Activated T-cell treated with anti-CD3 and anti-CD28 coated beads, Interleukin-2, amount 50 U/mL, for 1 hour (primary cell): ENCODE measurements around the gene DST.
"Not testable (repeated sequence)": the region's sequence is repeated elsewhere in the genome, so short reads cannot be mapped to it uniquely, and the experiment has no call there.

Source experiments
- DNase-seq: peaks from one replicate; pipeline ENCODE4 v3.0.0-alpha.2; 2020

DST gene

DNA sequence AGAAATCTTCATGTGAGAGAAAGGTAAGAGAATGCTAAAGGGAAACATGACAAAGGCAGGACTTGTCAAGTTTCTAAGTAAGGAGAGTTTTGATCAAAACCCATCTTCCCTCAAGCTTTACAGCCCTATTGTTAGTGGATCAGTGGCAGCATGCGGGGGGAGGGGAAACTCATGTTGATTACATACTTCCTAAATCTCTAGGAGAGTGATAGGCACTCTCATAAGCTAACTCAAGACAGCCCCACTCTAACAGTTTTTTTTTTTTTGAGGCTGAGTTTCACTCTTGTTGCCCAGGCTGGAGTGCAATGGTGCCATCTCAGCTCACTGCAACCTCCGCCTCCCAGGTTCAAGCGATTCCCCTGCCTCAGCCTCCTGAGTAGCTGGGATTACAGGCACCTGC is 18.6 kb upstream of the DST start:
- not testable (repeated sequence) for DNase-seq

DNA sequence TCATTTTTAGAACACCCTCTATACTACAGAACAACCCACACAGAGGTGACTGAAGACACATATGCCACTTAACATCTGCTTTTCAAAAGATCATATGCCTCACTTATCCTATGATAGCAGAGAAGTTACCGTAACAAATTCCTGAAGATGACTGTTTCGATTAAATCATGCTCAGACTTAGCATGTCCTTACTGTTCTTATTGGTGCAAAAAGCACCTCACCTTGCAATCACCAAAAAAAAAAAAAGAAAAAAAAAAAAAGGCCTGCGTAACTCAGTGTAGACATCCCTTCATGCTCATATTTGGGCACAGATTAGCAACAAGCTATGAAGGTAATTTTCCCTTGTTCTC is 17.7 kb upstream of the DST start:
- DNase-seq: no peak

DNA sequence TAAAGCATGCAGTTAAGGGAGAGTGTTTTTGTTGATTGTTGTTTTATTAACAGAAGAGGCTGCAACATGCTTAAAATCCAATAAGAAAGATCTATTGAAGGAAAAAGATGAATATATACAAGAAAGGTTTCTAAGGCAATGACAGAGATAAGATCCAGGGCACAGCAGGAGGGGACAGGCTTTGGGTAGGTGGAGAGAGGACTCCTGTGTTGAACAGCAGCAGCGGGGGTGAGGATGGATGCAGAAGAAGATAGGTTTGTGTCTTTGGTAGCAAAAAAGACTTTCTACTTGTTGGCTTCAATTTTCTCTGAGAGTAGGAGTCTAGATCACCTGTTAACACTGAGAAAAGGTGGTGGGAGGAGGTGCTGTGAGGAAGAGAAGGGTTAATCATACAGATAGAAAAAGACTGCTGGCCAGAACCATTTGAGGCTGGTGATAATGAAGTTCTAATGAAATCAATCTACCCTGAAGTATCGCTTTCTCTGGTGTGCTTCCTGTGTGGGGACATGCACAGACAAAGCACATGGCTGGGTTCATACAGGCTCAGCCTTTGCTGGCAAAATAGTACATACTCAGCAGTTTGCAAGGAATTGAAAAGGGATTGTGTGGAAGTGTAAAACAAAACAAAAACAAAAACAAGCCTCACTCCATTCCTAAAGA is 17.2 kb upstream of the DST start:
- DNase-seq: no peak

DNA sequence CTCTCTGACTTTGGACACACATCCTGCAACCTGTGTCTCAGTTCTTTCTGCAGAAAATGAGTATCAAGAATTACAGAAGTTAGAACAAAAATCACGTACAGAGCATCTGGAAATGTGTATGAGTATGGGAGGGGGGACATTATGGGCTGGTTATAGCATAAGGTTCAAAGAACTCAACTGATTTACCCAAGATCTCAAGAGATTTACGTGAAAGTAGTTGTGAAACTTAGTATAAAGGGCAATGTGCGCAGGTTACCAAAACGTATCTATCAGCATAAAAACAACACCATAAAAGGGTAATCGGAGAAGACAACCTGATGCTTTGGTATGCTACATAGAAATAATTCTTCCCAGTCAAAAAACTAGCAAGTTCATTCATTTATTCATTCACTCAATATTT is 15.6 kb upstream of the DST start:
- no peak for DNase-seq

- no peak for DNase-seq
These were observed 14.7 kb upstream of the DST start for GRCh38 chr6:56657354-56657753.

- no peak for DNase-seq
These were observed 13.8 kb upstream of the DST start for GRCh38 chr6:56656466-56656865.

GRCh38 chr6:56655996-56656395 is 13.3 kb upstream of the DST start:
- DNase-seq: no peak

GRCh38 chr6:56655249-56655648 is 12.6 kb upstream of the DST start:
- no peak for DNase-seq

DNA sequence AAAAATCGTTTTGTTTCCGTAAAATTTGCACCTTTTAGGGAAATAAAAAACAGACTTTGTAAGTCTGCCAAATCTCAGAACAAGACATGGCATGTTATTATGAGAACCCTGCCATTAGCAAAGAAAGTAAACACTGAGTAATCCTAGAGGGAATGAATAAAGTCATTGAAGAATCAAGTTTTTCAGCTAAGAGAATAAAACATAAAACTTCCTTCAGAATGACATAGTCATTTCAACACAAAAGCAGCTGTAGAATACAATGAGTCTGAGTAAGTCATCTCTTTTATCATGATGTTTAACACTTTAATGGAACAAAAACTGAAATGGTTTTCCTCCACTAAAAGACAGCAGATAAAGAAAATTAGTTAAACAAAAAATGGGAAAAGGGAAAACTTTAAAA is 10.3 kb upstream of the DST start:
- DNase-seq: no peak

DNA sequence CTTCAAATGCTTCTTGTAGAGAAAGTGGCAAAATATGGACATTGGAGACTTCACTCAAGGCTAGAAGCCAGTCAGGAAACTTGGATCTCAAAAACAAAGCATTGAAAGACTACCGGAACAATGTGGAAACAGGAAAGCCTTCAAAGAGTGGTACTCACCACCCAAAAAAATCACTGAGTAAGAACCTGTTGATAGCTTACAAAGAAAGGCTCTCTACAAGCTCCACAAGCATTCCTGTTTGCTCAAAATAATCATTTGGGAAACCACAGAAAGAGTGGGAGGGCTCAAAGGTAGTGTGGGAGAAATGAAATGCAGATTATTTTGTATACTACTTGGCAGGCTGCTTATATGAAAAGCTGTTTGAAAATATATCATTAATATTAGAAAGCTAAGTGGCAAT is 9.5 kb upstream of the DST start:
- no peak for DNase-seq

DNA sequence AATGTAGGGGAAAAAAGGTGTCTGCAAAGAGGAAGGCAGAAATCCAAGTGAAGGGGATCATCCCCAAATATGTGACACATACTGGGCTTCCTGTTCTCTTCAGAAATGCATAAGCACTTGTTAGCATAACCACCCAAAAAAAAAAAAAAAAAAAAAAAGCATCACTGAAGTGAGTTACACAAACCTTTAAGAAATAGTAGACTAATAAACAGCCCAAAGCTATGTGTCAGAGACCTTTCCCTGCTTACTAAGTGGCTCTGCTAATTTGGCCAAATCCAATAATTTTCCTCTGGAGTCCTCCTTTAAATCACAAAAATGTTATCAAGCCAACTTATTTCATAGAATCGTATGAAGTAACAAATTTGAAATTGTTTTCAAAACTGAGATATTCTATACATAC is 7.5 kb upstream of the DST start:
- no peak for DNase-seq

DNA sequence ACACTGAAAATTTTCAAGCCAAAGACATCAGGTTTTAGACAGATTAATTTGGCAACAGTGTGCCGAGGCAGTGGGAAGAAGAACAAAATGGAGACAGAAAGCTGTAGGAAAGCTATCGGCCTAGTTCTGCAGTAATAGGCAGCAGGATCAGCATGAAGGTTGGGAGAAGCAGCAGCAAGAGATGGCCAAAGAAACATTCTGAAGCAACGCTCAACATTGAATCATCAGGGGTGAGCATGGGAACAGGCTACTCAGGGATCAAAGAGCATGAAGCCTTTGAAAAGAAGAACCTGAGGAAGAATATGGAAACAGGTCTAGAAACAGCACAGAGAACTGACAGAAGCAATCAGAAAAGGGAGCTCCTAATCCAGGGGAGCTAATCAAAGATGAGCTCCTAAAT is 7.1 kb upstream of the DST start:
- no peak for DNase-seq

- DNase-seq: no peak
These were observed 6.5 kb upstream of the DST start for GRCh38 chr6:56649053-56649769.

DNA sequence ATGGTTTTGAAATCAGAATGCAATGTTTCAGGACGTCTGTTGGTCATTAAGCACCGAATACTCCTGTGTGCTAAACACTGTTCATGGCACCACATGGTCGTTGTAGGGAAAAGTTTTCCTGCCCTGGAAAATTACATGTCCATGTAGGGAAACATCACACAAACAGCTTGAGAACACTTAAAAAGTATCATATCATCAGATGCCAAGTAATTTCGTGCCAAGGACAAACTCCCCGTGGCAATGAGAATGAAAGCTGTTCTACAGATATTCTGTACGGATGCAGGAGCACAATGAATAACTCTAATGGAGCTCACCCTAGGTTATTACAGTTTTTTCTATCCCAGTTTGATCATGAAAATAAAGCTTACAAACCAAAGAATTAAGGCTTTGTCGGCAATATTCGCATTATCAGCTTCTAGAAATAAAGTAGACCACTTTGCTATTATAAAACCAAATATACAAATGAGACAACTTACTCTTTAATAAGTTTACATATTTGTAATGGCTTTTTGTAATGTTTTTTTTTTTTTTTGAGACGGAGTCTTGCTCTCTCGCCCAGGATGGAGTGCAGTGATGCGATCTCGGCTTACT is 4.6 kb upstream of the DST start:
- DNase-seq: no peak

DNA sequence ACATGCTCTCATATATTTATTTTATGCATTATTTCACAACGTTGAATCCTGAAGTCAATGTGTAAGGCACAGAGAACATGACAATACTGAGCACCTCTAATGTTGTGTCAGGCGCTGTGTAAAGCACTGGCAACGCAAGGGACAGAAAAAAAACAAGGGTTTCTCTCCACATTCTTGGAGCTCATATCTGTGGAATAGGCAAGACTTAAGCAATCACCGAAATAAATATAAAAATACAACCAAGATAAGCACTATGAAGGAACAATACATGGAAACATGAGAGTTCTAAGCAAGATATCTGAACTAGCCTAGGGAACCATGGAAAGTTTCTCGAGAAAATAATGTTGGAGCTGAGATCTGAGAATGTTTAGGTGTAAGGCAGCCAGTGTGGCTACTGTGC is 1.7 kb upstream of the DST start:
- no peak for DNase-seq

DNA sequence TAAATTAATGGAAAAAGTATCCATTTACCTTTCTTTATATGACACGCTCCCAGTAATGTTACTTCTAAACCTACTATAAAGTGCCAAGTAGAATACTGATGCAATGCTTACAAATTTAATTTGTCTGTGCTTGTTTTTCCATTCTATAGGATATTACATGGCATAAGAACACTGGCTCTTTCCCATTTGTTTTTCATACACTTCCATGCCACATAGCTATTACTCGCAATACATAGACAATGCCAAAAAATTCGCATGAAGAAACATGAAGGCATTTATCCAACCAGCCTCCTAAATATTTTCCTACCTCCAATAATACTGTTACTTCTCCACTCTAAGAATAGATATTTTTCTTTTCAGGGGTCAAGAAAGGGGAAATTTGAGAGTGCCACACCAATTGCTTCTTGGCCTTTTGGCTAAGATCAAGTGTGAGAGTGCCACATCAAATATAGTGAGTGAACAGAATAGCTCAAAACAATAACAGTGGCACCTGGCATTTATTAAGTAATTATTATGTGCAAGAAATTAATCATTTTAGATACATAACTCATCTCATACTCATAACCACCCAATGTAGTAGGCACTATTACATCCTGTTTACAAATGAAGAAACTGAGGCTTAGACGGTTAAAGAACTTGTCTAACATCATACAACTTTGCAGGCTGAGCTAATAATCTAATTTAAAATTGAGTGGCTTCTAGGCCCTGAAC is 845 bp upstream of the DST start:
- no peak for DNase-seq

GRCh38 chr6:56640374-56640773 is 2.3 kb downstream of the DST start:
- DNase-seq: no peak

DNA sequence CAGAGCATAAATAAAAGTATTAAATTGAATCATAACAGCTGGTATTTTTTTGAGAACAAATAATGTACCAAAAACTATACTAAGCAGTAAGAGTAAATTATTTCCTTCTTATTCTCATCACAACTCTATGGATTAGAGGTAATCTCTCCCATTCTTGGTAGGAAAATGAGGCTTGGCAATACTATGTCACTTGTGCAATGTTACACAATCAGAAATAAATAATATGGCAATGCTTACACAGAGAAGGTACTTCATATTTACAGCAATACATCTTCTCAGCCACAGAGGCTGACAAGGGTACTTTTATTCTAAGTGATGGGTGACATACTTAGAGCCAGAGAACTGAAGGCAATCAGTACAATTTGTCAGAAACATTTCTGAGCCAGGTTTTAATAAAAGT is 3.9 kb downstream of the DST start:
- DNase-seq: no peak

- DNase-seq: no peak
These were observed 5.0 kb downstream of the DST start for GRCh38 chr6:56637640-56638039.

DNA sequence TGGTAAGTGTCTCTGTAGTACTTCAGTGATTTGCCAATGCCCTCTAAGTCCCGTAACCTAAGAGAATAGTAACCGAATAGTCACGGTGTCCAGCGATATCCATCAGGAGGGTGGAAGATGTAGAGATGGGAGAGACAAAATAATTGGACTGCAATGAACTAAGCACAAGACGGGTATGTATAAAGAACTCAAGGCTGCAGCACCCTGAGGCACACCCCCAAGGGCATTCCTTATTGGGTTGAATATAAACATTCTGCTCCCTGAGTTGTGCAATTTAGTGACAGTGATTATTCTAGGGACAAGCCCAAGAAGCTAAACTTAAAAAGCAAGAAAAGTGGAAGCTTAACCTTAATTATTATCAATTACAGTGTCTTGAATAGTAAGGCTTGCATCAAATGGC is 14.6 kb downstream of the DST start:
- no peak for DNase-seq

GRCh38 chr6:56625356-56625755 is 17.3 kb downstream of the DST start:
- DNase-seq: no peak

- DNase-seq: no peak
These were observed 18.0 kb downstream of the DST start for GRCh38 chr6:56624728-56625069.

DNA sequence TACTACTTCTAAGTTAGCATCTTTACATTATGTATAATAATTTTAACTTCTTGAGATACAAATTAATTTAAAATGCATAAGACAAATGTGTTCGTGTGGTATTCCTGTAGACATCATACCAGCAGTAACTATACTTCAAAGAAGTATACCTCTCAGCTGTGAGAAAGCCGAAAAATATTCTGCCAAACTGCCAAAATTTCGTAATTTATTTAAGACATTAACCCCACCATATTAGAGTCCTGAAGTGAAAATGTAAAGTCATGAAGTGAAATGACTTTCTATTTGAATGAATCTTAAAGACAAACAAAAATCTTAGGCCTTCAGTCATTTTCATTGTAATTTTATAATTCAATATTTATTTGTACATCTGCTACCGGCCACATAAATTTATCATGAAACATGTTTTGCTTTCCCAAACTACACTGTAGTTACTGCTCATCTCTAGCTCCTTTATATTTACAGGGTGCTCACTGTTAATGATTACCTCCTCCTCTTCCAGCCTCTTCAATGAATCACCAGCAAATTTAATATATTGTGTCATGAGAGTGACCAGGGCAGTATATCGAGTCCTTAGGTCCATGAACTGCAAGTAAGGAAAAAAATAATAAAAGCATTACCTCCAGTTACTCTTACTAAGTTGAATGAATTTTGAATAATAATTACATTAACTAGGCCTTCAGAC is 18.5 kb downstream of the DST start:
- no peak for DNase-seq
